ENCODE measurements around the gene ASTN2.
"Not testable (repeated sequence)": the region's sequence is repeated elsewhere in the genome, so short reads cannot be mapped to it uniquely, and the experiment has no call there.

The ASTN2 gene

DNA sequence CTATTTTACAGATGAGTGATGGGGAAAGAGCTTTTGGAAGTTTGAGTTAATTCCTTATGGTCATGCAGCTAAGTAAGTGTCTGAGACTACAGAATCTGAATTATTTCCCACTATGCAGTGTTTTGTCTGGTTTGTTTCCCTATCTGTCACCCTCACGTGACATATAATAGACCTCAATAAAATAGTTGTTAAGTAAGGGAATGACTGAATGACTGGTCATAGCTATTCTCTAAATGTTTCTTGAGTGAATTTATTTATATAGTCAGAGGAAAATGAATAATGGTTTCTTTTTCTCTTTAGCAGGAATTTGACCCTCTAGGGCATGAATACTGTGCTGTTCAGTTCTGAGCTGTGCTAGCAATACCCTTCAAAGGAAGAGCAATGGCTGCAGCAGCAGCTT is 717.5 kb downstream of the ASTN2 start:
- DNase-seq (ENCODE audit: low spot score), result no peak

DNA sequence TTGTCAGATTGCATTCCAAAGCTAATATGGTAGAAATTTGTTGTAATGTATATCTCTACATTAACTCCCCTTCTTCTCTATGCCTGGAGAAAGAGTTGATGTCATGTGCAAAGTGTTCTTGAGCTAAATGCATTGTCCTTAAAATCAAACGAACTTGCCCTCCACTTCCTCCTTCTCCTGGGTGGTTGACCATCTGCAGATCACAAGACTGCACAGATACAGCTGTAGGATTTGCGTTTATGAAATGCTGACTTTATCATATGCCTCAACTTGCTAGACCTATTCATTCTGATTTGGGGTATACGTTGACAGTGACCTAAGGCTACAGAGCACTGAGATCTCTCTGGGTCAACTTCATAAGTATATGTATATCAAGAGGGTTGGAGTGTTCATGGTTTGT is 719.4 kb downstream of the ASTN2 start:
- DNase-seq (ENCODE audit: low spot score), result no peak

DNA sequence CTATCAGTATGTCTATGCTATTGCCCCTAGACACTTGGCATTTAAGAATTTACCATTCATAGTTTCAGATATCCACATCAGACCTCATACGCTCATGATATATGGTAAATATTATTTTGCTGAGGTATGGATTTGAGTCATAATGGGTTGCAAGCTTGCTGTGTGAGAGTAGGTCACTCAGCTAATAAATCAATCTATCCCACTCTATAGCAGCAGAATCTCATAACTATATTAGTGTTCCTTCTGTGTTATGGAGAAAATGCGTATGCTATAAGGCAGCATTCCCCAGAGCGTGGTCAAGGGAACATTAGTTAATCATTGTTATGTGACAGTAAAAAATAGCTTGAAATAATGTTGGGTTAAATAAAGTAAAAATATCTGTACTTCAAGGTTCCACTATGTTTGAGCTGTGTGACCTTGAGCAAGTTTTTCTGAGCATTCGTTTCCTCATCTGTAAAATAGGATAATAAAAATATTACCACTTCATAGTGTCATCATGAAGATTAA is 720.0 kb downstream of the ASTN2 start:
- no peak for DNase-seq (ENCODE audit: low spot score)

DNA sequence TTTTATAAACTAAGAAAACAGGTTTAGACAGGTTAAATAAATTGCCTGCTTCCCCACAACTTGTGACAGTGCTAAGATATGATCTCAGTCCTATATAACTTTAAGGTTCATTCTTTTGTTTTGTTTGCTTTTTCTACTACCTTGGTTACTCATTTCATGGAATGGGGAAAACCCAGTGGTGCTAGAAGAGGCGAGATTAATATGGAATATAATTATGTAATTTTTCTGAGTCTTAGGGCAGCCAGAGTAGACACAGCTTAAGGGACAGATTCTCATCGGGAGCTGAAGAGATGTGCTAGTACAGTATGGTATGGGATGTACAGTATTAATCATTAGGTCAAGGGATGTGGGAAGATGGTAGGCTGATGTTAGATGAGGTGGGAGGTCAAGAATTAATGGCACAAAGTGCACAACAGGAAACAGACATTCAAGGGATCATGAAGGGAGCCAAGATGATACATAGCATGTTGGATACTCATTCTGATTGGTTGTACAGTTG is 721.6 kb downstream of the ASTN2 start:
- DNase-seq (ENCODE audit: low spot score), result no peak

DNA sequence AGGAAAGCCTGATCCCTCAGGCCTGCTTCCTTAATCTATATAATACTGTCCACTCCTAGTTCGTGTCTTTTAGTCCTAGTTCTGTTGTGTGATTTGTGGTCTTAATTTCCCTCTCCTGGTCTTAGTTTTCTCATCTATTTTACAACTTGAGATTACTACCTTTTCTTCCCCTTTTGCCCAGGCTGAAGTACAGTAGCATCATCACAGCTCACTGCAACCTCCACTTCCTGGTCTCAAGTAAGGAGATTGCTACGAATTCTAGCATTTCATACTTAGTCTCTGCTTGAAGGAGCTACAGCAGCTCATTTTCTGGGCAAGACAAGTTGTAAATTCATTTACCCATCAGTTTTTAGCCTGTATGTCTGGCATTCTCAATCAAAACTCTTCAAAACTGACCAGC is 722.2 kb downstream of the ASTN2 start:
- DNase-seq (ENCODE audit: low spot score), result no peak

DNA sequence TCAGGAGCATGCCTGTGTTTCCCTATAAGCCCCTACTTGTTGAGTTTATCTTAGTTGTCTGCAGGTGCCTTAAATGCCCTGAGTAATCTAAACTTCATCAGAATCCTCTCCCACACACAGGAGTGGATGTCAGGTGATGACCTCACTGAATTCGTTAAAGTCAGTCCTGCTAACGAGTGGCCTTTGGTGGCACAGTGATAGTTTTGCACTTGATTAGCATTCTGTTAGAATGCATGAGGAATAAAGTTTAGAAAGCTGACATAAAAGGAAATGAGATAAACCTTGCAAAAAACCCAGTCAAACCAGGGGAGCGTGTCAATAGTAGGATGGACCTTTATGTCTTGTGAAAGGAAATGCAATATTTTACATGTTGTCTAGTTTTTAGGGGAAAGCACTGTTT is 723.2 kb downstream of the ASTN2 start:
- no peak for DNase-seq (ENCODE audit: low spot score)

DNA sequence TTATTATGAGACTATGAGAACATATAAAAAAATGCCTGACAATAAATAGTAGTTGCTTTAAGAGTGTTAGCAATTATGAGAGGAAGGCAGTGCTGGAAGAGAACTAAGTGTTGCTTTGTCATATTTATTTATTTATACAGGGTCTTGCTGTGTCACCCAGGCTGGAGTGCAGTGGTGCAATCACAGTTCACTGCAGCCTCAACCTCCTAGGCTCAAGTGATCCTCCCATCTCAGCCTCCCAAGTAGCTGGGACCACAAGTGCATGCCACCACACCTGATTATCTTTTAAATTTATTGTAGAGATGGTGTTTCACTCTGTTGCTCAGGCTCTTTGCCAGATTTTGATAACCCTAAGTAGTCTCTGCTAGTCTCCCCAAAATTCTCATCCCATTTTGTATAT is 724.1 kb downstream of the ASTN2 start:
- not testable (repeated sequence) for DNase-seq (ENCODE audit: low spot score)

DNA sequence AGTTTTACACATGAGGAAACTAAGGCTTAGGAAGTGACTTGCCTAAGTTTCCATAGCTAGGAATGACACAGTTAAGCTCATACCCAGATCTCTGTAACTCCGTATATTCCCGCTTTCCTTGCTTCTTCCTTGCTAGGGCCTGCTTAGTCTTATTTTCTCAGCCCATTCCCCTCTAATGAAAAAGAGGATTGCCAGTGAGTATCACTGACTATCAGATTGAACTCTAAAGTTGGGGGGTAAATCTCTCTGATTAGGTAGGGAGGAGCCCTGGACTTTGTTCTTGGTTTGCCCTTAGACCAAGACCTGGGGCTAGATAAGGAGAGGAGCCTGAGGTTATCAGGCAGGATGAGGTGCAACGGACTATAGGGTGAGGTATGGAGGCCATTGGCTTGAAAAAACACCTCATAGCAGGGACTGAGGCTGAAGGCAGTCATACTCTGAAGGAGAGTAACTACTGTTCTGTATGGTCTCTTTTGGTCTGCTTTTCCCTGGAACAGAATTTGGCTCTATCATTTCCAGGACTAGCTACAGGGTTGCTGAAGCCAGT is 725.3 kb downstream of the ASTN2 start:
- DNase-seq (ENCODE audit: low spot score), result no peak

DNA sequence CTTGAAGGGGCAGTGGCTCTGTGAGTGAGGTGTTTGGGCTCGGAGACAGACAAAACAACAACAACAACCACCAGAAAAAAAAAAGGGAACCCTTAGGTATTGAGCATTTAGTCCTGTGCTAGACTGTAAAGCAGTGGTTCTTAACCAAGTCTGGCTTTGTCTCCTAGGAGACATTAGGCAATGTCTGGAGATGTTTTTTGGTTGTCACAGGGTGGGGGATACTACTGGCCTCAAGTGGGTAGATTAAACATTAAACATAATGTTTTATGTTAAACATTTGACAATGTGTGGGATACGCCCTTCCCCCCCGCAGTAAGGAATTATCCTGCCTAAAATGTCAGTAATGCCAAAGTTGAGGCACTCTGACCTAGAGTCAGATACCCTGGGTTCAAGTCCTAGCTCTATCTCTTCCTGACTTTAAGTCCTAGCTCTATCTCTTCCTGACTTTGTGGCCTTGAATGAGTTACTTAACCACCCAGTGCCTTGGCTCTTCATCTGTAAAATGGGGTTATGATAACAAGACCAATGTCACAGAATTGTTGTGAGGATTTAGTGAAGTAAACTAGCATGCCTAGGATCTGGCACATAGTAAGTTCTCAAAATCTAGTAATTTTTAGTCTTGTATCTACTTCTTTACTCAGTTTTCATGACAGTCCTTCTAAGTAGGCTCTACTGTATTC is 725.9 kb downstream of the ASTN2 start:
- no peak for DNase-seq (ENCODE audit: low spot score)

DNA sequence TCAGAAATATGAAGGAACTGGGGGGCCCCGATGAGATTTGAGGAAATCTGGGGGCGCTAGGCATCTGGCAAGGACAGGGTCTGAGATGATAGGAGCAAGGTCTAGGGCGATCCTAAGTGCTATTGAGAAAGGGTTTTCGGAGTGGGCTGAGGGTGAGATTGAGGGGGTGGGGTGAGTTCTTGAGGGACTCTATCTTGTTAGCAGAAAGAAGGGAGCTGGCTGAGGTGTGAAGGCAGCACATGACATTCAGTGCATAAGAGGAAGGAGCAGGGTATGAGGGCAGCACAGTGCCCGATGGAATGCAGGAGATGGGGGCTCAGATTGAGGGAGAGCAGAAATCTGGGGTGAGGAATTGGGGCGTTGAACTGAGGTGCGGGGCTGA is 727.1 kb downstream of the ASTN2 start:
- peak; percentile 5 for DNase-seq (ENCODE audit: low spot score)

DNA sequence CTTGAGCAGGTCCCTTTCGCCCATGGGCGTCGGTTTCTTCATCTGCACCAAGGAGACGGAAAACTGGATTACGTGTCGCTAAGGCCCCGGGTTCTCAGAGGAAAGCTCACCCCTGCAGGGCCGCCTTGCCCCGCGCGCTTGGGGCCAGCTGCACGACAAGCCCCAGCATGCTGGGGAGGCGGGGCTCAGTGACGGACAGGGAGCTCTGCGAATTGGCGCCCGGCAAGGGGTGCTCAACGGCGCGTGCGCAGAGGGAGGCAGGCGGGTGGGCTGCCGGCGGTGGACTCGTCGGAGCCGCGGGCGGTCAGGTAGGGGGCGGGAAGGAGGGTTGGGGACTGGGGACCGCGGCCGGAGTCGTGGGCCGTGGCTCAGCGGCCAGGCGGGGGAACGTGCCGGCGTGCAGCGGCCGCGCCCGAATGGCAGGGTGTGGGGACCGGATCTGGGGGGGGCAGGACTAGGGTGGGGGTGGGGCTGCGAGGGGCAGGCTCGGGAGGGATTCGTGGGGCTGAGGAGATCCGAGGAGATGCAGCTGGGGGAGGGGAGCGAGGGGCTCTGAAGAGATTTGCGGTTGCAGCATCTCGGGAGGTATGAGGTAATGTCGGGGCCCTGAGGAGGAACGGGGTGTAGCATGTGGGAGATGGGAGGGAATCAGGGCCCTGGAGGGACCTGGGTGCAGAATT is 727.6 kb downstream of the ASTN2 start, which contains the start of gene TRIM32:
TSS of gene TRIM32 (plus strand) at position 232 of the 680 bp plus-strand sequence. CDS start 10,438 bp downstream, outside the sequence.
- peak; percentile 78 for DNase-seq (ENCODE audit: low spot score)

DNA sequence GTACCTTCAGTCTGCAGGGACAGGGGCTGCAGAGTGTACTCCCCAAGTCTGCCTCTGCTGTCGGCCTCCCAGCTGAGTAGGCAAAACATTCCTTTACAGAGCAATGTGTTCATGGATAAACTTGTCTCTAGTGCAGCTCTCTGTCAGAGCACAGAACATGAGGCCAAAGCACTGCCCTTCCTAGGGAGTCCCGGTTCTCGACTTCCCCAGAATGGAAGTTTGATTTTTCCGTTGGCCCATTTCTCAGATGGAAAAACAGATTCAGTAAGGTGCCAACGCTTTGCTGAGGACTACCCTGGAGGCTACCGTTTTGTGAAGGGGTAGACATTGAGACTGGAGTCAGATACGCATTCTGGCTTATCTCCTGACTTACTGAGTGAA is 728.2 kb downstream of the ASTN2 start:
- peak; percentile 11 for DNase-seq (ENCODE audit: low spot score)

DNA sequence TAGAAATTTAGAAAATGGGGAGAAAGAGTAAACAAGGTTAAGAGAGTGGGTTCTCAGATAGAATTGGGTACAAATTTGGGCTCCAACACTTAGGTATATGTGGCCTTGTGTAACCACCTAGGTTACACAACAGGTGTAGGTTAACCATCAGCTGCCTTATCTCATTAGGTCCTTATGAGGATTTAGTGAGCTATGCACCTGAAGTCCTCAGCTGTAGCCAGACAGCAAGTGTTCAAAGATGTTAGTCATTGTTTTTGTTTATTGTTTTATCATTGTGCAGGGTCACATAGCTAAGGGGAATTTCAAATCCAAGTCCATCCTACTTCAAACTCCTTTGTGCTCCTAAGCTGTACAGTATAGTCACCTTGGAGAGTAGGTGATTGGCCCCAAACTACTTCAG is 728.7 kb downstream of the ASTN2 start:
- peak; percentile 12 for DNase-seq (ENCODE audit: low spot score)

DNA sequence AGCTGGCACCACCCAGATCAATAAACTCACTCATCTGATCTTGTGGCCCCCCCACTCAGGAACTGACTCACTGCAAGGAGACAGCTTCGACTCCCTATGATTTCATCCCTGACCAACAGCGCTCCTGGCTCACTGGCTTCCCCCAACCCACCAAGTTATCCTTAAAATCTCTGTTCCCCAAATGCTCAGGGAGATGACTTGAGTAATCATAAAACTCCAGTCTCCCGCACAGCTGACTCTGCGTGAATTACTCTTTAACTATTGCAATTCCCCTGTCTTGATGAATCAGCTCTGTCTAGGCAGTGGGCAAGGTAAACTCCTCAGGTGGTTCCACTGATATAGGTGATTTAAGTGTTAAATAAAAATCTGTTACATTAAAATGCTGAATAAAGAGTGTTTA is 729.7 kb downstream of the ASTN2 start:
- no peak for DNase-seq (ENCODE audit: low spot score)

DNA sequence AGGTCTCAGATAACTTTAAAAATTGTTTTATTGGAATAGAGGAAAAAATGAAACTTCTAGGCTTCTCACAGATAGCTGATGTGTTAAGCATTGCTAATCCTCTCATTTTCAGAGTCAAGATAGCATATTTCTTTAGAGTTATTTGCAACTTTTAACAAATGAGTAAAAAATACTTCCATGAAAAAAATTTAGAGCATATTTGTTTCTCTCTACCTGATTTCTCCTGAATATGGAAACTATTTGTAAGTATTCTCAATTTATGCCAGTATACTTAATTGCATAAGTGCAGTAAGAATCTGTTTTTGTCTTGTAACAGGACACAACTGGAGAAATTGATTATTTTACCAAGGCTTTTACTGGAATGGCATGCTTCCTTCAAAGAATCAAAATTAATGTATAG is 731.3 kb downstream of the ASTN2 start:
- no peak for DNase-seq (ENCODE audit: low spot score)

DNA sequence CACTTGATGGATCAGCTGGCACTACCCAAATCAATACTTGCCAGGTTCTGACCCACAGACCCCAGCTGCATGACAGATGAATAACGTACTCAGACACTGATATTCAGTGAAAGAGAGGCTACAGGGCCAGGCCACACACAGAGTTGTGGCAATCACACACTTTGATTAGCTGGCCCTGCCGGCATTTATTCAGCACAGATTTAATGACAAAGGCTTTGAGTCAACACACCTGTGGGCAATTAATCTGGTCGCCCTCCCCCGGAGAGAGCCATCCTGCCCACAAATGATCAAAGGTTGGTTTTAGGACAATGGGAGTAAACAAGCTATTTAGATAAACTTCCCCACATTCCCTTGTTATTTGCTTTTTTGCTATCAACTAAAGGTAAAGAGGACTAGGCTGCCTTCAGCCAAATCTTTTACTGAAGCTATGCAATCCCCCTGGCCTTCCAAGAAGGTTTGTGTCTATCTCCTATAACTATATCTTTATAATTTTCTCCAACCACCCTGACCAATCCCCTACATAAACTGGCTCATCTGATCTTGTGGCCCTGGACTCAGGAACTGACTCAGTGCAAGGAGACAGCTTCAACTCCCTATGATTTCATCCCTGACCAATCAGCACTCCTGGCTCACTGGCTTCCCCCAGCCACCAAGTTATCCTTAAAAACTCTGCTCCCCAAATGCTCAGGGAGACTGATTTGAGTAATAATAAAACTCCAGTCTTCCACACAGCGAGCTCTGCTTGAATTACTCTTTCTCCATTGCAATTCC is 740.5 kb downstream of the ASTN2 start:
- DNase-seq (ENCODE audit: low spot score), result no peak

DNA sequence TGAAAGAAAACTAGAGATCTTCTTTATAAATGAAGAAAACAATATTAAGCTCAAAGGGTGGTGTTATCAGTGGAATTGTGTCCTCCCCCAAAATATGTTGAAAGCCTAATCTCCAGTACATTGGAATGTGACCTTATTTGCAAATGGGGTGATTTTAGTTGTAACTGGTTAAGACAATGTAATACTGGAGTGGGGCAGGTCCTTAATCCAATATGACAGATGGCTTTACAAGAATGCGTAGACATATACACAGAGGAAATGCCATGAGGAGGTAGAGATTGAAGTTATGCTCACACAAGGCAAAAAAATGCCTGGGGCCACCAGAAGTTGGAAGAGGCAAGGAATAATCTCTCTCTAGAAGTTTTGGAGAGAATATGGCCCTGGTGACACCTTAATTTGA is 741.5 kb downstream of the ASTN2 start:
- no peak for DNase-seq (ENCODE audit: low spot score)

DNA sequence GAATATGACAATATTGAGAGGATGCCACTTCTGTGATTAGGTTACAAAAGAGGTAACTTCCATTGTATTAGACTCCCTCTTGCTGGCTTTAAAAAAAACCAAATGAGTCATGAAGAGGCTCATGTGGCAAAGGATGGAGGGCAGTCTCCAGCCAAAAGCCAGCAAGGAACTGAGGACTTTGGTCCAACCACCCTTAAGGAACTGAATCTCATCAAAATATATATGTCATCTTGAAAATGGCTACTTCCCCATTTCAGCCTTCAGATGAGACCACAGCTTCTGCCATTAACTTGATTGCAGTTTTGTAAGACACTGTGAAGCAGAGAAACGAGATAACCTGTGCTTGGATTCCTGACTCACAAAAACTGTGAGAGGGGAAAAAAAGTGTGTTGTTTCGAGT is 743.3 kb downstream of the ASTN2 start:
- no peak for DNase-seq (ENCODE audit: low spot score)

DNA sequence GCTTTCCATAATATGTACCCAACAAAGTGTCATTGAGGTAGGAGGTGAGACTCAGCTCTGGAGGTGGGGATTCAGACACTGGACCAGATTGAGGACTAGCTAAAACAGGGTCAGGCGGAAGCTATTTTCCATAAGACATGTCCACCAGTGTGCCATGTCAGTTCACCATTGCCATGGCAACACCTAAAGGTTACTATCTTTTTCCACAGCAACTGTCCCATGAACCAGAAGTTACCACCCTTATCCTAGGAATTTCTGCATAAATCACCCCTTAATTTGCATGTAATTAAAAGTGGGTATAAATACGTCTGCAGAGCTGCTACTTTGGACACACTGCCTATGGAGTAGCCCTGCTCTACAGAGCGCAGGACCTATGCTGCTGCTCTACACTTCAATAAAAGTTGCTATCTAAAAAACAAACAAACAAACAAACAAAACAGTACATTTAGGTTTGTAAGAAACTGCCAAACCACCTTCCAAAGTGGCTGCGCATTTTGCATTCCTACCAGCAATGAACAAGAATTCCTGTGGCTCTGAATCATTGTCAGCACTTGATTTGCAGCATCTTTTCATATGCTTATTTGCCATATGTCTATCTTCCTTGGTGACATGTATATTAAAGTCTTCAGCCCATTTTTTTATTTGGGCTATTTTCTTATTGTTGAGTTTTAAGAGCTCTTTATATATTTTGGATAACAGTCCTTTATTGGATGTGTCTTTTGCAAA is 745.7 kb downstream of the ASTN2 start:
- DNase-seq (ENCODE audit: low spot score), result no peak

DNA sequence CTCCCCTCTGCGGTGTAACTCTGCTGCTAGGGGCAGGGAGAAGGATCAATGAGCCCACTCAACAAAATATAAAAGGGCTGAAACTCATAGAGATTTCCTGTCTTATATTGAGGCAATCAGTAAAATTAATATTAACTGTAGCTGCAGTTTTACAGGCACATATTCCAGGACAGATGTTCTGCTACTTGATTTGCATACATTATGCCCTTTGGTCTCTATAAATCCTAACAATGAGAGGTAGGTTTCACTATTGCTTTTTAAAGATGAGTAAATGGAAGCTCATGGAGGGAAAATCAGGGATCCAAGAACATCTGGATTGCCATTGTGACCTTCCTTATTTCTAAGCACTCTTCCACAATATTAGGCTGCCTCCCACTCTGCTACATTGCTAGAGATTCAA is 751.3 kb downstream of the ASTN2 start:
- DNase-seq (ENCODE audit: low spot score), result no peak

DNA sequence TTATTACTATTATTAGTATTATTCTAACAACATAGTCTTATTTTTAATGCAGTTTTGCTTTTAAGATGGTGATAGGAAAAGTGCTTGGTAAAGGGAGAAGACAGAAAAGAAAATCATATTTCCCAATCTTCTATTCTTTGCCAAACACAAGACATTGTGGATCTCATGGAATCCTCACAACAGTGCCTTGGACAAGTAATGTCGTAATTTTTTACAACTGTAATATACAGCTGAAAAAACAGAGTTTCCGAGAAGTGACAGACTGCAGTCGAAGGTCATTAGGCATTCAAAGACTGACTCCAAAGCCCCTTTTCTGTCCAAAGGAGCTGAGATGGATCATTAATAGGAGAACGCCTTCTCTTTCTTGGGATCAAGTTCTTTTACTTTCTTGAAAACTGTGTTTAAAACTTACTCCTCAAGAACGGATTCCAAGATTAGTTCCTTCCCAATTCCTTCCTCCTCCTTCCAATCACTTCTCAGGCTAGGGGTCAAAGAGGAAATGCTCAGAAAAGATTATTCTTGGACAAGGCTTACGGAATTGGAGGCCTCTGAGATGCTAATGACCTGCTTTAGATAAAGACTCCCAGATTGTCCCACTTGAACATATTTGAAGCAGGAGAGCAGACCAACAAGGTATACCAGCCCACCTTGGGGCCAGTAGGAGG is 752.1 kb downstream of the ASTN2 start:
- no peak for DNase-seq (ENCODE audit: low spot score)
